ENCODE measurements around the gene LBX2.
"Not testable (repeated sequence)": the region's sequence is repeated elsewhere in the genome, so short reads cannot be mapped to it uniquely, and the experiment has no call there.

Gene LBX2

DNA sequence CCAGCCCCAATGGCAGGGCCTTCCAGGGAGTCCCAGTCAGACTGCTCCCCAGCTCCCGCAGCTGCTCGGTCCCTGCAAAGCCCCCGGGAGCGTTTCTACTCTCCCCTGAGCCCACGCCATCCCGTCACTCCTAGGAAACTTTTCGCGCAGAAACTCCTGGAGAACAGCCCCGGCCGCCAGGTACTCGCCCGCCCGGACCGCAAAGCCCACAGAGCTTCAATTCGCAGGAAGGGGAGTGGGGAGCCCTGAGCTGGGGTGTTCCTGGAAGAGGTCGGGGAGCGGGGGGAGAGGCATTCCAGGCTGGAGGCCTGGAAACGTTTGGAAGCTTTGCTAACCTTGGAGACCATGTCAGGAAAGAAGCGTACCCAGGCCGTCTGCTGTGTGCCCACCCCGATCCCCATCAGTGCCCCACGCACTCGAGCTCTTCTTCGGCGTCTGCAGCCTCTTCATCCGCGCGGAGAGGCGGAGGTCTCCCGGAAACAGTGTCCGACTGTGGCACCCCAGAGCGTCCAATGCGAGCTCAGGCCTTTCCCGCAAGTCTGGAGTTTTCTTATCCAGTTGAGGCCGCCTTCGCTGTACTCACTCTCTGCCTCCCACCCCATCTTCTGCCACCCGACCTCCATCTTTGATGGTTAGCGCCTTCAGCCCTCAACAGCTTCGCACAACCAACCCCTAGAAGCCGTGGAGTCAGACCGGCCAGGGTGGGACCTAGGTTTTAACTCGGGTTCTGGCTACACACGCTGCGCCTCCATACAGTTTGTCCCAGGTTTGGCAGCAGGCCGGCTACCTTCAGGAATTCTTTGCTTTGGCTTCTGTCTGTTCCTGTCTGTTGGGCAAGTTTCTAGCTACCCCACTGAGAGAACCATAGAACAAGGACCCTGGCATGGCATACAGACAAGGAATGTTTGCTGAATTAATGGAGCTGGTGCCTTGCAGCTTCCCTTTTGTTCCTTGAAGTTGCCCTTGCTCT lies 4.4 kb upstream of the LBX2 start:
- no peak for DNase-seq (ENCODE audit: low spot score)

DNA sequence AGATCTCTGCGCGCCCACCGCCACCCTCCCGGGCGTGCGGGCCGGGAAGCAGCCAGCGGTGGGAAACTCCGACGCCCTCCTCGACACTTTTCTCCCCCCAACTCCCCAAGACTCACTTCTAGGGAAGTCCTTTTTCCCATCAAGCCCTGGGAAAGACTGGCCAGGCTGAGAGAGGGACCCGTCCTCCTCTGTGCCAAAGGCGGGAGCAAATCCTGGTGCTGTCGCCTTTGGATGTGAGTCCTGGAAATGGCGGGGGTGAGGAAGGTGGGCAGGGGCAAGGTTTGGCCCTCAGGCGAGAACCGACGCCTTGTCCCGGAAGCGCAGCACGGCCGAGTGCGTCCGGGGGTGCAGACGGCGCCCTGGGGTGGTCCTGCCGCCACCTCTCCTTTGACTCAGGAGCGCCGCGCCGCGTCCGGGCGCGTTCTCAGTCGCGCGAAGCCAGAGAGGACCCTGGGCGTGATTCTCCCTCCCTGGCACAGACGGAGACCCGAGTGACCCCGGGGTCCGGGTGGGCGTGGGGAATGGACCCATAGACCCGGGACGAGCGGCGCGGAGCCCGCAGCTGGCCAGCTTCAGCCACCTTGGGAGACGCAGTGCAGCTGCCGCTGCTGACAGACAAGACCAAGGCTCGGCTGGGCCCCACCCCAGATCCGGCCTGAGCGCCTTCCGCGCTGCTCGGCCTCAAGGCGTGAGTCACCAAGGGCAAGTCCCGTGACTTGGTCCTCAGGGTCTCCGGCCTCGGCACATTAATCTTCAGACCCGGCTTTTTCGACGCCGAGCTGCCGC lies 3.5 kb upstream of the LBX2 start:
- no peak for DNase-seq (ENCODE audit: low spot score)

DNA sequence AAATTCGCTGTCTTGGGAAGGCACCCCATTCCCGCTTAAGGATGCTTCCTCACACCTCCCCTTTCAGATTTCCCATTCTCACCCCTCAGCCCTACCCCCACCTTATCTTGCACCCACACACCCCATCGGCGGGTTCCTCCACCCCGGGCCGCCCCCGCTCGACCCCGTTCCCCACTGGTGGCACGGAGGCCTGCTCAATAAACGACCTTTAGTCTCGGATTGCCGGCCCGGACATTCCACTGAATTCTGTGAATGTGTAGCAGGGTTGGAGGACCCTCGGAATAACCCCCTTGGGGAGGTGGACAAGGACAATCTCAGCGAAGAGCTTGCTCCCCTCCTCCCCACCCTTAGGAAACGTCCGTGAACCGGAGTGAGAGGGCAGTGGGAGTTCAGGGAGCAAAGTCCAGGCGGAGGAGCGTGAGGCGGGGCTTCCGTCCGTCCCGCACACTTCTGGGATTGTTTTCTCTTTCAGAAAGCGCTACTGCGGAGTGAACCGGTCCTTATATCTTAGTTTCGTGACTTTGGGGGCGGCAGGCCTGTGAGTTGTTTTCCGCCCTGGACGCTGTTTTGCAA lies 2.8 kb upstream of the LBX2 start:
- no peak for DNase-seq (ENCODE audit: low spot score)

DNA sequence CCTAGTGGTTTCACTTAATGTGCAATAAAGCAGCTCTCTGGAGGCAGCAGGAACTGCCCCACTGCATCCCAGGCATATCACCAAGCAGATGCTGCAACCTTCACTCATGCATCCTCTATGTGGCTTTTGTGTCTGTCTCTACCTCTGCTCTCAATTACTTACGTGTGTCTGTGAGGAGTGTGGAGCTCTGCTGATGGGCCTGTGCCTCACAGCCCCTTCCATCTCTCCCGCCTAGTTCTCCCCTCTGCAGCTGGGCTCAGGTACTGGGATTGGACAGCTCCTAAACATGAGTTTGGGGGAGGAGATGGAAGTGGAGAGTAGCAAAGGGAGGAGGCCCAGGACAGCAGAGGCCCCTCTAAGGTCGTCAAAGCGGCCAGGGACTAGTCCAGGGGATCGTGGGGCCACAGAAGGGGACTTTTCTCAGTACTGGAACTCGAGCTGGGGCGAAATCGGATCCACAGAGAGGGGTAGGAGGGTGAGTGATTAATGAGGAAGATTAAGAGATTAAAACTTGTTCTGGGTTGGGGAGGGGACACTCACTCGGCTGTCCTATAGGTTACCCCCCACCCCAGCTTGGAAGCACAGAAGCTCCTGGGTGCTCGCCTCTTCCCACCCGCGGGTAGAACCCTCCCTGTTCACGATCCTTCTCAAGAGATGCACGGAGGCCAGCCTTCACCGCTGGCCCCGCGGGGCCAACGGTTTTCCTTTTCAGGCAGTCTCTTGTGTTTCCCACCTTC lies 2.1 kb upstream of the LBX2 start:
- DNase-seq (ENCODE audit: low spot score) = no peak

DNA sequence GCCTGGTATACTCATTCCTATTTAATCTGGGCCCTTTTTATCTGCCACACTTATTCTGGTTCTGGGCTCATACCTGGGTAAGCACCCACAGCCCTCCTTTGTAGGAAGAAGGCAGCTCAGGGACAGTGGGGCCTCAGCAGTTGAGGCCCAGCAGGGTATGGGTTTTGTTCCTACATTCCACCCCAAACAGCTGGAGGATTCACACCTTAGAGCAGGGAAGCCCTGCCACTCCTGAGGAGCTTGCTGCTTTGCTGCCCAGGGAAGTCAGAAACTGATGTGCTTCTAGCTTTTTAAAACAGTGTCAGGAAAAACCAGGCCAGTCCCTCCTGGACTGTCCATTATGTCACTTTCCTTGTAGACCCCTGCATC lies 1.2 kb upstream of the LBX2 start:
- no peak for DNase-seq (ENCODE audit: low spot score)

DNA sequence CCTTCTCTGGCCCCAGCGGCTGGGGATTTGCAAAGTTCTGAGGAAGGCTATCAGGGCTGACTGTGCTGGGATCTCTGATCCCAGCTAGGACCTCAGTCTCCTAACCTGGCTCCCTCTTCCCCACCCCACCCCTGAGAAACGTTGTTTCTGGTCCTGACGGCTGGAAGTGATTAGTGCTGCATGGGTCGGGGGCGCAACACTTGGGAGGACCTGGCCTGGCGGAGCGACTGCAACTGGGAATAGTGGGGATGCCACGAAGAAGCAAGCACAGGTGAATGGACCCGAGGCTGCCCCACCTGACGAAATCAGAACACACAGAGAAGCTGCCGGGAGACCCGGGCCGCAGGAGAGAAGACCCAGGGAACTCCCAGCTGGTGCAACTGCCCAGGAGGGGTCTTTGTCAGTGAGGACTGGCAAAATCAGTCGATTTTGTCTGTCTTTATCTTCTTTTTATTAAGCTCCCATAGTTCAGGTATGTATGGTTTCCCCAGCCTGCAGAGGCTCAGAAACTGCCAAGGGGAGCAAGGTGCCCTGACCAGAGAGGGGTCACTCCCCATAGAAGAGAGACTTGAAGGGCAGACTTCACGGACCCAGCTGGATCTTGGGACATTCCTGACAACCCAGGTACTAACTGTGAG lies 656 bp upstream of the LBX2 start:
- DNase-seq (ENCODE audit: low spot score) = no peak

DNA sequence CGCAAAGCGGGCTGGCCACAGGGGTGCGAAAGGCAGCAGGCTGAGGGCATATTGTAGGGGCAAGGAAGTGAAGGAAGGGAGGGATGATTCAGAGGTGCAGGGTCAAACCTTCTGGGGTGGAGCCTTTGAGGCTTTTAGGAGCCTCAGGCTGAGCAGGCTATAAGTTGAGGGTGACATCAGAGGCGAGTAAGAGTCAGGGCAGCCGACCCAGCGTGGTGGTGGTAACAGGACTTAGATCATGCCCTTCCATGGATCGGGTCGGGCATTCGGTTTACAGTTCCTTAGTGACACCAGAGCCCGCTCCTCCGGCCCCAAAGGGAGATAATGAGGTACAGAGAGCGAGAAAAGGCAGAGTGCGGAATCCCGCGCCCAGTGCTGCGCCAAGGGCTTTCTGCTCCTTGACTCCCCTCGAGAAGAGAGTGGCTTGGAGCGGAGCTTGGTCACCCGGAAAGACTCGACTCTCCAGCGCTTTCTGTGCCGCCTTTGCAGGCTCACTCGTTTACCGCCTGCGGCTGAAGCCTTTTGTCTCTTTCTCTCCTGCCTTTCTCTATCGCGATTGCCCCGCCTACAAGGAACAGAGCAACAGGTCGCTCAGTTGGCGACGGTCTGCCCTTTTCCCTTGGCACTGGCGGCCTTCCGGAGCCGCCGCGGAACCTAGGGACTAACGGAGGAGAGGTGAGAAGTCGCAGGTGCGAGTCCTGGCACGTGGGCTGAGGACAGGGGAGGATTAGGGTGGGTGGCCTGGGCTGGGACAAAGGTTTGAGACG lies 720 bp downstream of the LBX2 start:
- no peak for DNase-seq (ENCODE audit: low spot score)

DNA sequence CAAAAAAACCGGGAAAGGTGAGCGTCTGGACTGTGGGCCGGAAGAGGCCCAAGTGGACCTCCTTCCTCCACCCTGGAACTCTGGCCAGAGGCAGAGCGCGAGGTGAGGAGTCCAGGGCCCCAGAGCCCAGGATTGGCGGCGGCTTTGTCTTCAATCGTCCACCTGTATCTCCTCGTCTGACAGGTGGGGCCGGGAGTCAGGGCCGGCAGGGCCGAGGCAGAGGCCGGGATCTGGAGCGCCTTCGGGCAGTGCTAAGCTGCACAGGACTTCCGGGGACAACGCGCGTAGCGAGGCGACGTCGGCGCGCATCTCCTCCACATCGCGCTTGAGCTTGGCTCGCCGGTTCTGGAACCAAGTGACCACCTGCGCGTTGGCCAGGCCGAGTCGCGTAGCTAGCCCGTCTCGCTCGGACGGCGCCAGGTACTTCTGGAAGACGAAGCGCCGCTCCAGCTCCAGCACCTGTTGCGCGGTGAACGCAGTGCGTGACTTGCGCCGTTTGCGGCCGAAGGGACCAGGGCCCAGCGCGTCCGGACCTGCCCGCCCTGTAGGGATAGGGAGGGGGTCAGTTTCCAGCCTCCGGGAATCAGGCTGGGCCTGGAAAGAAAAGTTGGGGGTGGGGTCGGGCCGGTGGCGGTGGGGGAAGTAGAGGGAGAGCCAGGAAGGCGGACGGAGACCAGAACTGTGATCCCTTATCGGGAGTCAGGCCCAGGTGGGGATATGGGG lies 1.5 kb downstream of the LBX2 start:
- DNase-seq (ENCODE audit: low spot score) = no peak

DNA sequence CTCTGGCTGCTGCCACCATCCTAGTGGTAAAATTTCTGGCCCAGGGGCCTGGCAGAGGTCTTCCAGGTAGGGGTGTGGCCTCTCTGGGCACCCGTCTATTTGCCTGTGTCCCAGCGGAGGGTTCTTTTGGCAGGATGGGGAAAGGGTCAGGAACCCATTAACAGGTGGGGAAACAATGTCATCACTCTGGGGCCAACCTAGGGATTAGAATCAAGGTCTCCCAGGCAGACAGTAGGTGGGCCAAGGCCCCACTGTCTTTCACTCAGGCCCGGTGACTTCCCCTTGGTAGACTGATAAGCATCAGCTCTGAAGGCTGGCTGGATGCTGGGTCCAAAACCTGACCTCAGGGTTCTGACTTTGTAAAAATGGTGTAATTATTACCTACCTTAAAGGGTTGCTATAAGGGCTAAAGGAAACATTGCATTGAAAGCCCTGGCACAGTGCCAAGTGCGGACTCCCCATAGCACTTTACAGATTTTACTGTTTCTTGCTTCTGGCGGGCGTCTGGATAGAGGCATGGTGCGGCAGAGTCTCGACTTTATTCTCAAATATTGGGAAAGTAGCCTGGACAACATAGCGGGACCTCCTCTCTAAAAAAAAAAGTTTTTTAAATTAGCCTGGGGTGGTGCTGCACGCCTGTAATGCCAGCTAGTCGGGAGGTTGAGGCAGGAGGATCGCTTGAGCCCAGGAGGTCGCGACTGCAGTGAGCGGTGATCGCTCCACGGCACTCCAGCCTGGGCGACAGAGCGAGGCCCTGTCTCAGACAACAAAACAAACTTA lies 2.2 kb downstream of the LBX2 start:
- DNase-seq (ENCODE audit: low spot score) = no peak

DNA sequence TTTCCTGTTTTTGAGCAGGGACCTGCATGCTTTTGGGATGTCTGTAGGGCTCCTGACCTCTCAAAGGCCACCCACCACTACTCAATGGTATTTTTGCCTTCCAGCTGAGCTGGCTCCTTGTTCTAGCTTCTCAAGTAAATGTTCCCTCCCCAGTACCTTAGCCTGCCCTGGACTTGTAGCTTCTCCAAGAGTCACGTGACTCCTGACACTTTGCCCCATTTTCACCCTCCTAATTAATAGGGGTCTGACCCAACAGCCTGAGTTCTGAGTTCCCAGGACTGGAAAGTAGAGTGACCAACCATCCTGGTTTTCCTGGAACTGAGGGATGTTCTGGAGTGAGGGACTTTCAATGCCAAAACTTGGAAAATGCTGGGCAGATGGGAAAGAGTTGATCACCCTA lies 4.0 kb downstream of the LBX2 start:
- DNase-seq (ENCODE audit: low spot score) = no peak

DNA sequence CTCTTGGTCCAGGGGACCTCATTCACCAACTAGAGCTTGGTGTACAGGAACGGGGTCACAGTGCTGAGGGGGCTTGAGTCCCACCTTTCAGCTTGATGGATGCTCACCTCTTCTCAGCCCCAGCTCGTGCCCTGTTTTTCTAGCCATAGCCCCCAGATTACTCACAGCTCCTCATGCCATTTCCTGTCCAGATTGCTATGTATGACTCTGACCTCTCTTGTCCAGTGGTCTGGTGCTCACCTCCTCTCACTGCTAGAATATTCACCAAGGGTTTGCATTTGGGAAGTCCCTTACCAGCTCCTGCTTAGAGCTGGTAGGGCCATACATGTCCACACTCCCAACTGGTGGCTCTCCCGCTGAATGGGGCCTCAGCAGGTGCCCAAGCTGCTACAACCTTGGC lies 5.9 kb downstream of the LBX2 start:
- DNase-seq (ENCODE audit: low spot score) = no peak

DNA sequence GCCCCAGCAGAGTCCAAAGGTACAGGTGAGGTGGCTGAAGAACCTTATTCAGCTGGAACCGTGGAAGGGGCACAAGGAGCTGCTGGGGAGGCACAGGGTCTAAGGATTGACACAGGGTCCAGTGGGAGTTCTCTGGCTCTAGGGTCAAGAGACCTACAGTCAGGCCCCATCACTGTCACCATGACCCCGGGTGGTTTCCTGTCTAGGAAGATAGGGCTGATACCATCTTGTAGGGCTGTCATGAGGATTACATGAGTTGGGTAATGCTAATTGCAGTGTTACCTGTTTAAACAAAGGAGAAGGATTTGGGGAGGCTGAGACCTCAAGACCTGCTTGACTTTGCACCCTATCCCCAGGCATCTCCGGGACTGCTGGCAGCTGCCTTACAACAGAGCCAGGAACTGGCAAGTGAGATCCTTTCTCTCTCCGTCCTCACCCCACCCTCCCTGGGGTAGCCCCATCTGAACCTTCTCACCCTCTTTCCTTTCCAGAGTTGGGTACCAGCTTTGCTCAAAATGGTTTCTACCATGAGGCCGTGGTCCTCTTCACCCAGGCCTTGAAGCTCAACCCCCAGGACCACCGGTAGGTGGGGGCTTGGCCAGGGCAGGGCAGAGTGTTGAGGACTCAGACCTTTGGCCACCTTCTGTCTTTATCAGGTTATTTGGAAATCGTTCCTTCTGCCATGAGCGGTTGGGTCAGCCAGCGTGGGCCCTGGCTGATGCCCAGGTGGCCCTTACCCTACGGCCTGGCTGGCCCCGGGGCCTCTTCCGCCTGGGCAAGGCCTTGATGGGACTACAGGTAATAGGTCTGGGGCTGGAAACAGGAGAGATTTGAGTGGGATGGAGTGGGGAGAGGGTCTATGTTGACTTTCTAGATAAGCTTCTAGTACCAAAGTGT lies 7.5 kb downstream of the LBX2 start:
- DNase-seq (ENCODE audit: low spot score) = no peak

DNA sequence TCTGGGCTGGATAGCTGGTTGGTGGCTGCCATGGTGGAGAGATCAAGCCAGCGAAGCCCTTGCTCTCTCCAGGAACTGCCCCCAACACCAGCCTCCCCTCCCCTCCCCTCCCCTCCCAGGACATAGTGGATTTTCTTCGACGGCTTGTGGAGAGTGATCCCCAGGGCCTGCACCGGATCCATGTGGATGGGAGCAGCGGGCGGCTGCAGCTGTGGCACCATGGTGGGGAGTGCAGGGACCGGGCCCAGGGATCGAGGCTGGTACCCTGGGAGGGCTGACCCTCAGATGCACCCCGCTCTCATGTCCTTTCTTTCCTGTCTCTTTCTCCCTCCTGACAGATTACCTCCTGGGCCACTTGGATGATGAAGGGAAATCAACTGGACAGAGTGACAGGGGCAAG lies 9.5 kb downstream of the LBX2 start:
- DNase-seq (ENCODE audit: low spot score) = no peak

DNA sequence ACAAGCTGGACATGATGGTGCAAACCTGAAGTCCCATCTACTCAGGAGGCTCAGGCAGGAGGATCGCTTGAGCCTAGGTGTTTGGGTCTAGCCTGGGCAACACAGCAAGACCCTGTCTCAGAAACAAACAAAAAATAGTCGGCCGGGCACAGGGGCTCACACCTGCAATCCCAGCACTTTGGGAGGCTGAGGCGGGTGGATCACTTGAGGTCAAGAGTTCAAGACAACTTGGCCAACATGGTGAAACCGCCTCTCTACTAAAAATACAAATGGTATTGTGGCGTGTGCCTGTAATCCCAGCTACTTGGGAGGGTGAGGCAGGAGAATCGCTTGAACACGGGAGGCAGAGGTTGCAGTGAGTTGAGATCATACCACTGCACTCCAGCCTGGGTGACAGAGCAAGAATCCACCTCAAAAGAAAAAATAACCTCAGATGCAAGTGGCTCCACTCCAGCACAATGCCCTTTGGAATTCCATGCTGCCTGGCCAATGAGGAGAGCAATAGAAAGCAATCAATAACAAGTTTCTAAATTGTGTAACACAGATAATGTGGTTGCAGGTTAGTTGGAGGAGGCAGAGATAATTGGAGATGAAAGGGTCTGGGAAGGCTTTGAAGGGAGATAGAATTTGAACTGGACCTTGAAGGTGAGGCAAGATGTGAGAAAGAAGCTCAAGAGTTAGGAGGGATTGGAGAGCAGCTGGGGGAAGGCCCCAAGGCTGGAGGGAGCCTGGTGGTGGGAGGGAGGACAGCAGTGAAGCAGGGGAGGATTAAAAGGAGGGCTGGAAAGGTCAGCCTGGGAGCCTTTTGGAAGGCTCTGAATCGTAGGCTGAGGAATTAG lies 10.5 kb downstream of the LBX2 start:
- DNase-seq (ENCODE audit: low spot score) = no peak

DNA sequence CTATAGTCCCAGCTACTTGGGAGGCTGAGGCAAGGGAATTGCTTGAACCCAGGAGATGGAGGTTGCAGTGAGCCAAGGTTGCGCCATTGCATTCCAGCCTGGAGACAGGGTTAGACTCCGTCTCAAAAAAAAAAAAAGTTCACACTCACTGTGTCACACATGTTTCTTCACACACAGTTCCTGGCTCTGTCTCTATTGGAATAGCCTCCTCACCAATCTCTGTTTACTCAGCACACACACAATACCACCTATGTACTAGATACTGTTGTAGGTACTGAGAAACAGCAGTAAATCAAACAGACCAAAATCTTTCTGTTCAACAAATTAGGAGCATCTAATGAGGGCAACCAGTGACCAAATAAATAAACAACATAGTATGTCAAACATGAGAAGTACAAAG lies 13.3 kb downstream of the LBX2 start:
- DNase-seq (ENCODE audit: low spot score) = no peak

DNA sequence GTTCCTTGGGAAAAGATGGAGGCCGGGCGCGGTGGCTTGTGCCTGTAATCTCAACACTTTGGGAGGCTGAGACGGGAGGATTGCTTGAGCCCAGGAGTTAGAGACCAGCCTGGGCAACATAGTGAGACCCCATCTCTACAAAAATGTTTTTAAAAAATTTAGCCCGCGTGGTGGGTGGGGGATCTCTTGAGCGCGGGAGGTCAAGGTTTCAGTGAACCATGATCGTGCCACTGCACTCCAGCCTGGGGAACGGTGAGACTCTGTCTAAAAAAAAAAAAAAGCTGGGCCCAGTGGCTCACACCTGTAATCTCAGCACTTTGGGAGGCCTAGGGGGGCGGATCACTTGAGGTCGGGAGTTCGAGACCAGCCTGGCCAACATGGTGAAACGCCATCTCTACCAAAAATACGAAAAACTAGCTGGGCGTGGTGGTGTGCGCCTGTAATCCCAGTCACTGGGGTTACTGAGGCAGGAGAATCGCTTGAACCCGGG lies 15.7 kb downstream of the LBX2 start:
- not testable (repeated sequence) for DNase-seq (ENCODE audit: low spot score)
